ENCODE data around the gene MYO7B. TPM values are rescaled to one million over a fixed set of nuclear protein-coding genes. Genes with fewer than 3 reads are reported as not detected.

Gene MYO7B
- total and polyA plus RNA-seq, 2 donors (not counting 1 experiment from before 2014, with no cell fraction given): 5.0 to 68.2 TPM

- Histone ChIP-seq H3K27ac (ENCODE audit: low read length in 2 of 2) (no peak overlapping the region), H4K20me1 (ENCODE audit: control insufficient read depth, insufficient read depth, low read length, poor library complexity, severe bottlenecking) (no peaks in the 10 kb centered on the region), H2AFZ (ENCODE audit: insufficient read depth, low read depth, low read length, poor library complexity, severe bottlenecking) (no peak overlapping the region), H3K36me3 (replicated peaks in 1 of 2; ENCODE audit: control extremely low read depth in 1 of 2, control insufficient read depth in 1 of 2, extremely low read depth in 1 of 2, insufficient read depth in 2 of 2, low read length in 1 of 2) (no peaks in the 10 kb centered on the region), H3K4me3 (ENCODE audit: control extremely low read depth in 1 of 5, extremely low read depth in 1 of 5, insufficient read depth in 1 of 5, low read depth in 2 of 5, low read length in 4 of 5) (no peak overlapping the region), H3K9ac (ENCODE audit: low read length) (no peak overlapping the region), H3K4me2 (replicated peaks; ENCODE audit: low read depth, low read length, poor library complexity, severe bottlenecking) (no peak overlapping the region), H3K4me1 (ENCODE audit: control insufficient read depth in 2 of 2, insufficient read depth in 2 of 2, low read length in 2 of 2) (peaks cover 5 to 25% of the 10 kb centered on the region in 2 donors), H3K79me2 (ENCODE audit: control insufficient read depth, insufficient read depth, low read length) (no peaks in the 10 kb centered on the region), H3K27me3 (replicated peaks in 1 of 4; ENCODE audit: control extremely low read depth in 1 of 4, control insufficient read depth in 3 of 4, insufficient read depth in 4 of 4, low read length in 3 of 4) (no peaks in the 10 kb centered on the region), H3K9me3 (ENCODE audit: control extremely low read depth in 1 of 3, control insufficient read depth in 2 of 3, insufficient read depth in 1 of 3, low read length in 2 of 3) (peaks cover 0 to 24% (median 9%) of the 10 kb centered on the region in 3 donors)
- 78% methylated on average over 21 of the region's 24 CpGs for WGBS (ENCODE audit: insufficient coverage)
- Mint-ChIP-seq H3K27me3 (no peaks in the 10 kb centered on the region), H3K27ac (no peak overlapping the region), H3K9me3 (ENCODE audit: insufficient read depth) (peaks cover 9% of the 10 kb centered on the region), H3K4me3 (no peak overlapping the region), H3K4me1 (peaks cover 35% of the 10 kb centered on the region)
- TF ChIP-seq CTCF (IDR thresholded peaks at IDR 0.05) (no peak), EZH2 (IDR thresholded peaks at IDR 0.05; ENCODE audit: borderline replicate concordance, insufficient read depth, low read depth, low read length, poor library complexity, severe bottlenecking) (no peak)
- DNase-seq (no peak), ATAC-seq (ENCODE audit: low read depth) (no peak)
- intact Hi-C loops (cut with micrococcal nuclease): no loop called here
- POLR2A ChIA-PET: no interaction called here
- CTCF ChIA-PET: interaction anchor here (2.3 to 5.8 kb wide), 3 partner anchors 17 to 41 kb away, joined by 7 to 31 read pairs (median 22); no protein-coding TSS in a partner anchor
These were observed 73.7 kb downstream of the MYO7B start for GRCh38 chr2:127609031-127609751.

- H3K9me3 Mint-ChIP-seq (ENCODE audit: insufficient read depth): peaks cover 9% of the 10 kb centered on the region
- 97% methylated on average over 8 of the region's 8 CpGs for WGBS (ENCODE audit: insufficient coverage)
- peaks cover 36% of the 10 kb centered on the region for H3K4me1 Mint-ChIP-seq
- Histone ChIP-seq H3K4me1 (ENCODE audit: control insufficient read depth in 2 of 2, insufficient read depth in 2 of 2, low read length in 2 of 2) (peaks cover 5 to 25% of the 10 kb centered on the region in 2 donors), H3K79me2 (ENCODE audit: control insufficient read depth, insufficient read depth, low read length) (no peaks in the 10 kb centered on the region), H3K9me3 (ENCODE audit: control extremely low read depth in 1 of 3, control insufficient read depth in 2 of 3, insufficient read depth in 1 of 3, low read length in 2 of 3) (peaks cover 0 to 28% (median 9%) of the 10 kb centered on the region in 3 donors), H3K4me3 (ENCODE audit: control extremely low read depth in 1 of 5, extremely low read depth in 1 of 5, insufficient read depth in 1 of 5, low read depth in 2 of 5, low read length in 4 of 5) (no peak overlapping the region), H3K4me2 (replicated peaks; ENCODE audit: low read depth, low read length, poor library complexity, severe bottlenecking) (no peak overlapping the region), H3K27ac (ENCODE audit: low read length in 2 of 2) (no peak overlapping the region), H4K20me1 (ENCODE audit: control insufficient read depth, insufficient read depth, low read length, poor library complexity, severe bottlenecking) (no peaks in the 10 kb centered on the region), H2AFZ (ENCODE audit: insufficient read depth, low read depth, low read length, poor library complexity, severe bottlenecking) (no peak overlapping the region), H3K27me3 (replicated peaks in 1 of 4; ENCODE audit: control extremely low read depth in 1 of 4, control insufficient read depth in 3 of 4, insufficient read depth in 4 of 4, low read length in 3 of 4) (peaks cover 0 to under 1% (median 0%) of the 10 kb centered on the region in 4 experiments), H3K9ac (ENCODE audit: low read length) (no peak overlapping the region), H3K36me3 (replicated peaks in 1 of 2; ENCODE audit: control extremely low read depth in 1 of 2, control insufficient read depth in 1 of 2, extremely low read depth in 1 of 2, insufficient read depth in 2 of 2, low read length in 1 of 2) (no peaks in the 10 kb centered on the region)
- intact Hi-C loops (cut with micrococcal nuclease): no loop called here
- H3K27ac Mint-ChIP-seq: no peak overlapping the region
- TF ChIP-seq EZH2 (IDR thresholded peaks at IDR 0.05; ENCODE audit: borderline replicate concordance, insufficient read depth, low read depth, low read length, poor library complexity, severe bottlenecking) (no peak), CTCF (IDR thresholded peaks at IDR 0.05) (no peak)
- POLR2A ChIA-PET: interaction anchor here (0.9 kb wide), 1 partner anchor 23 kb away, joined by 3 read pairs; no protein-coding TSS in a partner anchor
- H3K27me3 Mint-ChIP-seq: no peaks in the 10 kb centered on the region
- CTCF ChIA-PET: interaction anchor here (2.3 to 3.6 kb wide), 2 partner anchors 18 to 40 kb away, joined by 7 to 22 read pairs; no protein-coding TSS in a partner anchor
- ATAC-seq (ENCODE audit: low read depth) (no peak), DNase-seq (no peak)
- no peak overlapping the region for H3K4me3 Mint-ChIP-seq
These were observed 74.3 kb downstream of the MYO7B start for GRCh38 chr2:127609818-127610217.

All from B cell (primary cell).